ENCODE measurements around the gene POTEF.
"Not testable (repeated sequence)": the region's sequence is repeated elsewhere in the genome, so short reads cannot be mapped to it uniquely, and the experiment has no call there.

- not testable (repeated sequence) for TF ChIP-seq CTCF (IDR thresholded peaks at IDR 0.05 in 4 of 5, conservative IDR thresholded peaks at IDR 0.05 in 1 of 5); POLR2A (IDR thresholded peaks at IDR 0.05)
Measured at GRCh38 chr2:130102597-130103363, 26.2 kb downstream of the POTEF start.

Data from gastrocnemius medialis (tissue), 4 donors.